C4-2B (cell line): ENCODE results near the gene INMT.

Experiments used
- CTCF ChIP-seq: fragments of 450-650 bp; conservative IDR thresholded peaks from 2 replicates; pipeline ENCODE4 v1.5.1; 2017; ENCODE audit warnings: mild to moderate bottlenecking
- ZFX ChIP-seq: fragments of 450-650 bp; IDR thresholded peaks from 2 replicates; pipeline ENCODE4 v1.6.1; 2017

DNA sequence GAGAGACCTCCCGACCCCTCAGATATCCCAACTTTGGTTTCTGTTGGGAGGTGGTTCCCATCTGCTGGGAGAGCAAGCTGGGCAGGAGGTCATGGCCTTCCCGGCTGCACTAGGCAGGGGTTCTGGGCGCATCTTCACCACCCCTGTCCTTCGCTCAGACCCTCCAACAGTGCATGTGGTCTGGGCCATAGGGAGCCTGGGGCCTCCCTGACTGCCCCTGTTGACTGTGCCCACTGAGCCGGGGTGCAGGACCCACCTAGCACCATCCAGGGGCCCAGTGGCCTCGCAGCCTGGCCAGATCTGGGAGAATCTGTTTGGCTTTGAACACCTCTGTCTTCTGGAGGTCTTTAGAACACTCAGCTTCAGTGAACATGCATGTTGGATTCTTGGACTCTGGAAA, 18.7 kb upstream of the INMT start:
- no peak for TF ChIP-seq CTCF
- TF ChIP-seq ZFX, result no peak
